H1 (cell line): ENCODE results near the gene SPECC1. TPM values are rescaled to one million over a fixed set of nuclear protein-coding genes. Genes with fewer than 3 reads are reported as not detected.

Experiments
- CTCF ChIA-PET: fragments of 300-600 bp; sonication (Branson Sonifier 250); formaldehyde crosslinking; loops from one replicate; lab custom pipeline; 2021; ENCODE audit not compliant: partially characterized antibody; lab: Charles Lee
- POLR2A ChIA-PET: fragments of 300-600 bp; sonication (Branson Sonifier 250); formaldehyde crosslinking; loops from one replicate; lab custom pipeline; 2021; ENCODE audit warnings: inconsistent platforms; ENCODE audit not compliant: partially characterized antibody; lab: Charles Lee
- DNase-seq, 2 experiments: peaks; one replicate each; pipeline versions ENCODE4 v3.0.0 to v3.0.0-alpha.2; 2010 to 2022; ENCODE audit warnings: low spot score in 2 of 2, low read depth in 1 of 2, mixed read lengths in 1 of 2
- FAIRE-seq: peaks from 2 replicates; lab custom pipeline; 2011; peaks lifted over from hg19 to GRCh38; lab: Jason Lieb, UNC
- H2AFZ ChIP-seq: 2 replicates; pipeline ENCODE4 v1.8.1; 2012; ENCODE audit warnings: low read length, inconsistent platforms
- H2AK5ac ChIP-seq: 2 replicates; pipeline ENCODE4 v1.6.1; 2013; ENCODE audit warnings: low read depth, low read length
- H2BK120ac ChIP-seq: replicated peaks from 2 replicates; pipeline ENCODE3; 2013; ENCODE audit warnings: low read depth, low read length, inconsistent platforms
- H2BK12ac ChIP-seq: 2 replicates; pipeline ENCODE4 v1.6.1; 2013; ENCODE audit warnings: low read depth, low read length
- H2BK15ac ChIP-seq: 2 replicates; pipeline ENCODE4 v1.6.1; 2013; ENCODE audit warnings: low read length
- H2BK20ac ChIP-seq: 2 replicates; pipeline ENCODE4 v1.6.1; 2013; ENCODE audit warnings: low read length
- H2BK5ac ChIP-seq: 2 replicates; pipeline ENCODE4 v1.6.1; 2013; ENCODE audit warnings: low read depth, low read length
- H3K14ac ChIP-seq: 2 replicates; pipeline ENCODE4 v1.6.1; 2013; ENCODE audit warnings: inconsistent platforms; ENCODE audit not compliant: insufficient read length
- H3K18ac ChIP-seq: 2 replicates; pipeline ENCODE4 v1.6.1; 2013; ENCODE audit warnings: low read length; ENCODE audit errors: extremely low read depth
- H3K23ac ChIP-seq: 2 replicates; pipeline ENCODE4 v1.6.1; 2013; ENCODE audit warnings: inconsistent platforms; ENCODE audit not compliant: insufficient read length
- H3K23me2 ChIP-seq: 2 replicates; pipeline ENCODE4 v1.6.1; 2013; ENCODE audit warnings: low read depth, low read length
- H3K27ac ChIP-seq: 2 replicates; pipeline ENCODE4 v1.6.1; 2011; ENCODE audit warnings: low read depth, low read length, inconsistent platforms
- H3K27me3 ChIP-seq, 4 experiments: replicated peaks in 1 of 4; 1 replicate in 1 of 4; 2 replicates in 3 of 4; pipeline versions ENCODE4 v1.6.1 to v1.8.1; 2011 to 2013; ENCODE audit warnings: low read length in 3 of 4, mild to moderate bottlenecking in 3 of 4, inconsistent platforms in 2 of 4, mixed read lengths in 2 of 4, moderate library complexity in 1 of 4; ENCODE audit not compliant: control insufficient read depth in 3 of 4, insufficient read depth in 3 of 4; ENCODE audit errors: extremely low read depth in 1 of 4
- H3K36me3 ChIP-seq, 4 experiments: 2 replicates each; pipeline versions ENCODE4 v1.6.1 to v1.8.1; 2011 to 2013; ENCODE audit warnings: mild to moderate bottlenecking in 4 of 4, low read length in 3 of 4, moderate library complexity in 2 of 4, control low read depth in 1 of 4, inconsistent platforms in 1 of 4; ENCODE audit not compliant: insufficient read depth in 4 of 4, control insufficient read depth in 2 of 4
- H3K4ac ChIP-seq: replicated peaks from 2 replicates; pipeline ENCODE3; 2013; ENCODE audit warnings: low read length, low read depth, mixed read lengths, inconsistent platforms; ENCODE audit not compliant: insufficient read length
- H3K4me1 ChIP-seq, 4 experiments: replicated peaks in 1 of 4; 1 replicate in 1 of 4; 2 replicates in 3 of 4; pipeline versions ENCODE4 v1.6.1 to v1.8.1; 2011 to 2013; ENCODE audit warnings: low read length in 3 of 4, inconsistent platforms in 2 of 4, mixed read lengths in 1 of 4; ENCODE audit not compliant: insufficient read depth in 4 of 4, control insufficient read depth in 3 of 4
- H3K4me2 ChIP-seq, 2 experiments: 2 replicates each; pipeline versions ENCODE4 v1.6.1 to v1.8.1; 2011 to 2013; ENCODE audit warnings: low read depth in 2 of 2, low read length in 2 of 2, control low read depth in 1 of 2, inconsistent platforms in 1 of 2, mild to moderate bottlenecking in 1 of 2; ENCODE audit not compliant: insufficient read depth in 1 of 2
- H3K4me3 ChIP-seq, 4 experiments: fragments of 200-600, 300-600 bp in 1 of 4; sonication (generic), shearing (Covaris generic), sonication (Bioruptor Twin) in 1 of 4; 2 replicates each; pipeline versions ENCODE4 v1.5.1 to v1.8.1; 2011 to 2016; ENCODE audit warnings: low read length in 4 of 4, low read depth in 3 of 4, control low read depth in 2 of 4, inconsistent platforms in 2 of 4, mild to moderate bottlenecking in 2 of 4, mixed read lengths in 1 of 4, moderate library complexity in 1 of 4; ENCODE audit not compliant: insufficient read depth in 2 of 4; ENCODE audit errors: extremely low read depth in 1 of 4
- H3K56ac ChIP-seq: replicated peaks from 2 replicates; pipeline ENCODE3; 2013; ENCODE audit warnings: low read depth, mild to moderate bottlenecking, mixed read lengths, low read length, inconsistent platforms; ENCODE audit not compliant: insufficient read length
- H3K79me1 ChIP-seq: 2 replicates; pipeline ENCODE4 v1.6.1; 2013; ENCODE audit warnings: low read depth, low read length, control low read depth
- H3K79me2 ChIP-seq, 2 experiments: 2 replicates each; pipeline versions ENCODE4 v1.6.1 to v1.8.1; 2012 to 2013; ENCODE audit warnings: low read length in 2 of 2, mild to moderate bottlenecking in 2 of 2, inconsistent platforms in 1 of 2; ENCODE audit not compliant: insufficient read depth in 2 of 2, control insufficient read depth in 1 of 2
- H3K9ac ChIP-seq, 4 experiments: replicated peaks in 1 of 4; 1 replicate in 1 of 4; 2 replicates in 3 of 4; pipeline versions ENCODE4 v1.6.1 to v1.8.1; 2011 to 2013; ENCODE audit warnings: low read depth in 3 of 4, low read length in 3 of 4, control low read depth in 2 of 4, mild to moderate bottlenecking in 2 of 4, moderate library complexity in 2 of 4, inconsistent platforms in 1 of 4; ENCODE audit errors: extremely low read depth in 1 of 4
- H3K9me3 ChIP-seq, 2 experiments: 2 replicates each; pipeline versions ENCODE4 v1.6.1 to v1.8.1; 2012 to 2013; ENCODE audit warnings: mild to moderate bottlenecking in 2 of 2, moderate library complexity in 2 of 2, control low read depth in 1 of 2, inconsistent platforms in 1 of 2, low read depth in 1 of 2, low read length in 1 of 2, mixed read lengths in 1 of 2; ENCODE audit not compliant: insufficient read depth in 2 of 2
- H4K20me1 ChIP-seq, 2 experiments: replicated peaks in 1 of 2; 2 replicates each; pipeline versions ENCODE3 to v1.8.1; 2011 to 2013; ENCODE audit warnings: inconsistent platforms in 2 of 2, low read length in 2 of 2, mild to moderate bottlenecking in 1 of 2; ENCODE audit not compliant: insufficient read depth in 2 of 2, control insufficient read depth in 1 of 2
- H4K5ac ChIP-seq: 2 replicates; pipeline ENCODE4 v1.6.1; 2013; ENCODE audit warnings: low read length, low read depth, mixed read lengths, inconsistent platforms; ENCODE audit not compliant: insufficient read length
- H4K8ac ChIP-seq: 2 replicates; pipeline ENCODE4 v1.8.0; 2013; ENCODE audit warnings: mild to moderate bottlenecking, moderate library complexity, low read length, inconsistent platforms; ENCODE audit not compliant: insufficient read depth; ENCODE audit errors: extremely low read depth
- H4K91ac ChIP-seq: replicated peaks from 2 replicates; pipeline ENCODE3; 2013; ENCODE audit warnings: low read length, mixed read lengths, inconsistent platforms; ENCODE audit not compliant: insufficient read length
- ATF2 ChIP-seq: IDR thresholded peaks from 2 replicates; pipeline ENCODE4 v1.6.1; 2012; ENCODE audit warnings: low read length, inconsistent platforms
- CTBP2 ChIP-seq: IDR thresholded peaks from 2 replicates; pipeline ENCODE4 v1.7.0; 2011; ENCODE audit warnings: borderline replicate concordance, mild to moderate bottlenecking, moderate library complexity, mixed read lengths, low read length; ENCODE audit not compliant: insufficient read depth, insufficient read length
- SIN3A ChIP-seq, 2 experiments: IDR thresholded peaks in 1 of 2; conservative IDR thresholded peaks in 1 of 2; 2 replicates each; pipeline ENCODE4 v1.6.1; 2011 to 2012; ENCODE audit warnings: low read length in 2 of 2, improper control_type of control experiment in 1 of 2, low read depth in 1 of 2, mild to moderate bottlenecking in 1 of 2
- WGBS, 2 experiments: shearing (Covaris generic) in 1 of 2; methylation state at CpG; one replicate each; pipeline versions ENCODE4 v1.1.6 to v1.1.7; 2013 to 2015; ENCODE audit warnings: low lambda C conversion rate in 2 of 2, mixed read lengths in 2 of 2, inconsistent platforms in 1 of 2, low coverage in 1 of 2, missing lambda C conversion rate in 1 of 2; ENCODE audit not compliant: insufficient replicate concordance in 2 of 2, insufficient coverage in 1 of 2, insufficient read length in 1 of 2; ENCODE audit errors: extremely low coverage in 1 of 2, missing lambda C conversion rate in 1 of 2; 5-methylcytosine and 5-hydroxymethylcytosine counted together
- polyA plus RNA-seq, 7 experiments: library from polyadenylated mRNA; depleted of rRNA in 3 of 7; stranded (reverse) in 5 of 7; unstranded in 2 of 7; fragments of >200 nt in 5 of 7; fragments of 200-250 nt in 2 of 7; gene quantifications; 1 replicate in 5 of 7; 2 replicates in 1 of 7; 4 replicates in 1 of 7; pipeline versions ENCODE4 v1.2.1 to v1.2.3, GENCODE V29; 2011 to 2013; ENCODE audit warnings: missing spikeins in 2 of 7, mixed read lengths in 2 of 7
- total RNA-seq: library from RNA; stranded (reverse); fragmentation: NEBNext Ultra II Directional; extraction: Animal tissue kit (Norgen Biotek cat#: 25700); gene quantifications from 2 replicates; pipeline ENCODE4 v1.2.1, GENCODE V29; 2021

The SPECC1 gene
- total and polyA plus RNA-seq, 2 of the 8 experiments (the other 6 are each of a cell fraction or from before 2014, with no cell fraction given) = 35.8 to 87.9 TPM

DNA sequence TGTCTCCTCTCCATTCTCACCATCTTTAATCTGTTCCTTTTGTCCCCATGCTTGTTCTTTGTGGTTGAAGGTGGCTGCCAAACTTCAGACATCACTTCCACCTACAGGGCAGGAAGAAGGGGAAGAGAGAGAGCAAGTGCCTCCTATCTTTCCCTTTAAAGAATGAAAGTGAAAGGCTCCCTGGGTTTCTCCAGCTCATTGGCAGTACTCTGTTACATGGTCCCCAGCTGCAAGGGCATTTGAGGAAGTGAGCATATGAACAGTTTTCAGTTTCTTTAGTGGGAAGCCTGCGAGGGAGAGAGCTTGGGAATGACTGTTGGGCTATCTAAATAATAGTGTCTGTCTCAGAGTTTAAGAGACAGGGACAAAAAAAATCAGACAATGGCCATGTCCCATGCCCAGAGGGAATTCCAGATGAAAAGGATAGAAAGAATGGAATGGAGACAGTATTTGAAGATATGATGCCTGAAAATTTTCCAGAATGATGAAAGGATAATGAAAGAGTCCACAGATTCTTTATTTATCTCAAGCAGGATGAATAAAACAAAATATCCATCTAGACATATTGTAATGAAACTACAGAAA lies 298.3 kb downstream of the SPECC1 start:
- no peak overlapping the region for H2AK5ac ChIP-seq
- no peak overlapping the region for H3K14ac ChIP-seq
- no peak overlapping the region for H3K9ac ChIP-seq
- no peak overlapping the region for H4K91ac ChIP-seq
- WGBS, 2 experiments = 95% methylated on average over 1 of the region's 1 CpG; no CpG with 5 or more reads in 1 of the 2 experiments
- H4K5ac ChIP-seq = no peak overlapping the region
- FAIRE-seq (no peak), DNase-seq (no peak)
- no peak overlapping the region for H2BK5ac ChIP-seq
- H2BK12ac ChIP-seq = no peak overlapping the region
- peaks cover 0 to 34% (median 14%) of the 10 kb centered on the region in 4 experiments; a peak in 4 of 8 replicates for H3K36me3 ChIP-seq
- H3K56ac ChIP-seq = no peak overlapping the region
- no peaks in the 10 kb centered on the region for H3K23me2 ChIP-seq
- H3K18ac ChIP-seq = no peak overlapping the region
- no peaks in the 10 kb centered on the region for H3K79me2 ChIP-seq
- no peak overlapping the region for H2BK120ac ChIP-seq
- H3K27me3 ChIP-seq = no peaks in the 10 kb centered on the region
- H2BK15ac ChIP-seq = no peak overlapping the region
- no peaks in the 10 kb centered on the region for H3K4me1 ChIP-seq
- no peaks in the 10 kb centered on the region for H3K79me1 ChIP-seq
- H3K4me3 ChIP-seq = no peak overlapping the region
- no peak overlapping the region for H3K4ac ChIP-seq
- POLR2A ChIA-PET = interaction anchor here (0.9 kb wide), 1 partner anchor 185 kb away, joined by 3 read pairs; no protein-coding TSS in a partner anchor
- H3K9me3 ChIP-seq = peaks cover 9 to 11% of the 10 kb centered on the region in 2 experiments
- no peak overlapping the region for H4K8ac ChIP-seq
- H3K23ac ChIP-seq = no peak overlapping the region
- H2BK20ac ChIP-seq = no peak overlapping the region
- H3K27ac ChIP-seq = no peak overlapping the region
- CTCF ChIA-PET = interaction anchor here (1.1 kb wide), 1 partner anchor 9 kb away, joined by 3 read pairs; no protein-coding TSS in a partner anchor
- H4K20me1 ChIP-seq = no peaks in the 10 kb centered on the region
- TF ChIP-seq CTBP2 = no peak
- TF ChIP-seq ATF2 = no peak
- no peak for TF ChIP-seq SIN3A (conservative IDR thresholded peaks at IDR 0.05 in 1 of 2, IDR thresholded peaks at IDR 0.05 in 1 of 2; ENCODE audit: low read depth in 1 of 2, low read length in 2 of 2)
- H3K4me2 ChIP-seq = no peak overlapping the region
- H2AFZ ChIP-seq = no peak overlapping the region
